Fibroblast of lung (primary cell): ENCODE measurements around the gene THRB.

Experiments
- CTCF ChIP-seq, 2 donors: IDR thresholded peaks in 1 of 2; conservative IDR thresholded peaks in 1 of 2; 1 replicate in 1 of 2; 2 replicates in 1 of 2; pipeline ENCODE4 v1.5.1; 2011 to 2012; ENCODE audit warnings: low read length in 2 of 2, control low read depth in 1 of 2, inconsistent platforms in 1 of 2, low read depth in 1 of 2, mild to moderate bottlenecking in 1 of 2
- EZH2 ChIP-seq: IDR thresholded peaks from 2 replicates; pipeline ENCODE4 v1.5.1; 2012; ENCODE audit warnings: low read length, control low read depth, mild to moderate bottlenecking; ENCODE audit errors: missing control alignments

DNA sequence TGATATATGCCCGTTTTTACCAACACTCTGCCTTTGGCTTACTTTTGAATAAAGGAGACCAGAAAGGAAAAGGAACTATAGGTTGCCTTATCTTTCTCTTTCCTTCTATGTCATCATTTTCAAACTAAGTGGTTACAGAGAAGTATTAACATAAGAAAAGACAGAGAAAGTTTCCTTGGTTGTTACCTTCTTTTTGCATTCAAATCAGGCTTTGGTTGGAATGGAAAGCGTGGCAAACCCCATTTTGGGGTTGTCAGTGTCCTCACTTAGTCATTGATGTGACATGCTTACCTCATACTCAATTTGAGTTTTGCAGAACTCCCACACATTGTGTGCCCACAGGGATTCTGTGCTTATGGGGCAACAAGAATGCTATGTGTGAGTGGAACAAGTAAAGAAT, 3.7 kb upstream of the THRB start:
- TF ChIP-seq CTCF (conservative IDR thresholded peaks at IDR 0.05 in 1 of 2, IDR thresholded peaks at IDR 0.05 in 1 of 2; ENCODE audit: low read depth in 1 of 2, low read length in 2 of 2) (no peak), EZH2 (no peak)
